Measurements from ENCODE around the gene ATF7.

DNA sequence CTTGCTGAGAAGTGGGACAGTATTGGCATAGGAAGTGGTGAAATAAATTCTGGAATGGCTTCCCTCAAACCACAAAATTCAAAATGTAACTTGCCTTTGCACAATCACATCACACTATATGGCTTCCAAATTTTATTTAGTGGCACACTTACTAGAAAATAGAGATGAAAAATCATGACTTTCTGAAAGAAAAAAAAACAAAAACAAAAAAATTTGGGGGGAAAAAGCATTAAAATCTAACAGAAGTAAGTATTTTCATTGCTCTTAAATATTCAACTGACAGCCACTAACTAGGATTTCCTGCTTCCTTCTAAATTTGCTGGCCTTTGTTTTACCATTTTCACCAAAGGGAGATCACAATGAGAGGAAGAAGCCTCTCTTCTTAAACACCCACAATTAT, 23.0 kb downstream of the ATF7 start:
- TF ChIP-seq CTCF (IDR thresholded peaks at IDR 0.05; ENCODE audit: low read depth, low read length), result no peak
- no peak for TF ChIP-seq MYC (IDR thresholded peaks at IDR 0.05; ENCODE audit: low read depth, low read length)
- no peak for TF ChIP-seq POLR2A (IDR thresholded peaks at IDR 0.05; ENCODE audit: extremely low read depth, insufficient read length)
